TTC549 (cell line): ENCODE data around the gene PSG4.
"Not testable (repeated sequence)": the region's sequence is repeated elsewhere in the genome, so short reads cannot be mapped to it uniquely, and the experiment has no call there.

ENCODE experiments used
- FAIRE-seq: peaks from 2 replicates; lab custom pipeline; 2012; peaks lifted over from hg19 to GRCh38; lab: Jason Lieb, UNC

The PSG4 gene

DNA sequence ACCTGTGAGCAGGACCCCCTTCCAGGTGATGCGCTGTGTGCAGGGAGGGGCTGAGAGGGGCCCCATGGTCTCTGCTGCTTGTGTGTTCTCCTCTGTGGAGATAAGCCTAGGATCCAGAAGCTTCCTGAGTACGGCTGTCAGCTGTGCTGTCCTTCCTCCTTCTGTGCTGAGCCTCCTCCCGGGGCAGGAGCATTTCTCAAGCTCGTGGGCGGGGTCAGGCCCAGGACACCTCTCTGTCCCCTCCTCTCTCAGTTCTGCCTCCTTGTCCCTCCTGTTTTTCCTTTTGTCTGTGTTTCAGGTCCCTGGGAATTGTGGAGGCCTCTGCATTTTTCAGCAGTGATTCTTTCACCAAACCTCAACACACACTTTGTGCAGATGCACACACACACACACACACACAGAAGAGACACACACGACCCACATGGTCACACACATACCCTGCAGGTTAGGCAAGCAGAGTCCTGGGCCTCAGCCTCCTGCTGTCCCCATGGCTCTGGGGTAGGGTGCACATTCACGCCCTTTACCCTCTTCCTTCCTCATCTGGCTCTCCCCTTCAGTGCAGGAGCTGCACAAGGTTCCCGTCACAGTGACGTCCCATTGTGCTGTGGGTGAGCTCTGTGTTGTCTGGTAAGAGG lies at the start of gene PSG4:
Gene PSG4, minus strand, starts transcription at position 168 of the 635 bp plus-strand sequence. Its CDS starts 102 bp downstream, at position 66.
- not testable (repeated sequence) for FAIRE-seq

DNA sequence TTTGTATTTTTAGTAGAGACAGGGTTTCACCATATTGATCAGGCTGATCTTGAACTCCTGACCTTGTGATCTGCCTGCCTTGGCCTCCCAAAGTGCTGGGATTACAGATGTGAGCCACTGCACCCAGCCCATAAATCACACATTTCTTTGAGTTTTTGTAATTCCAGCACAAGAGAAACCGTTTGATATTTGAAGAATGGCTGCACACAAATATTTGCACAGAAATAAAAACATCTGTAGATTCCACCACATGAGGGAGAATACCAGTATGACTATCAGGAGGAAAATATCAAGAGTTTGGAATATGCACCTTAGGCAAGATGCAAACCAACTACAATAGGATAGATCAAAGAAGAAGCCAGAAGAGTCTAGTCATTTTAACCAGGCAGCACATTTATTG lies 46.0 kb upstream of the PSG4 start:
- not testable (repeated sequence) for FAIRE-seq

GRCh38 chr19:43250296-43250695 lies 44.9 kb upstream of the PSG4 start:
- FAIRE-seq: not testable (repeated sequence)

GRCh38 chr19:43248635-43249002 lies 43.2 kb upstream of the PSG4 start:
- not testable (repeated sequence) for FAIRE-seq

GRCh38 chr19:43247243-43247880 lies 41.9 kb upstream of the PSG4 start:
- FAIRE-seq: not testable (repeated sequence)

- not testable (repeated sequence) for FAIRE-seq
Observed at GRCh38 chr19:43245848-43246247, 40.4 kb upstream of the PSG4 start.

GRCh38 chr19:43242211-43242610 lies 36.8 kb upstream of the PSG4 start:
- FAIRE-seq: not testable (repeated sequence)

DNA sequence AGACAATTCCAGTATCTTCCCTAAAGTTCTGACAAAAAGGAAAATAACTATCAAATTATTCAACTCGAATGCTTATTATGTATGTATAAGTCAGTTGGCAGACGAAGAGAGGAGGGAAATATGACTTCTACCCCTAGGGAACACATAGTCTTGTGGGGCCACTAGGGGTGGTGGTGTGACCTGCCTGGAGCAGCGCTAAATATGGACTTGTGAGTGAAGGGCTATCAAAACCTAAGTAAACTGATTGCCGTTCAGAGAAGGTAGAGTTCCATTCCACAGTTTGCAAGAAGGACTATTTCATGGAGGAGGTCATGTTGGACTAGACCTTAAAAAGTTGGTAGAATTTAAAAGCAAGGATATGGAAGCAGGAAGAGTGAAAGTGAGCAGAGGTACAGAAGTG lies 32.8 kb upstream of the PSG4 start:
- FAIRE-seq: not testable (repeated sequence)

- FAIRE-seq: not testable (repeated sequence)
Observed at GRCh38 chr19:43235686-43236085, 30.2 kb upstream of the PSG4 start.

DNA sequence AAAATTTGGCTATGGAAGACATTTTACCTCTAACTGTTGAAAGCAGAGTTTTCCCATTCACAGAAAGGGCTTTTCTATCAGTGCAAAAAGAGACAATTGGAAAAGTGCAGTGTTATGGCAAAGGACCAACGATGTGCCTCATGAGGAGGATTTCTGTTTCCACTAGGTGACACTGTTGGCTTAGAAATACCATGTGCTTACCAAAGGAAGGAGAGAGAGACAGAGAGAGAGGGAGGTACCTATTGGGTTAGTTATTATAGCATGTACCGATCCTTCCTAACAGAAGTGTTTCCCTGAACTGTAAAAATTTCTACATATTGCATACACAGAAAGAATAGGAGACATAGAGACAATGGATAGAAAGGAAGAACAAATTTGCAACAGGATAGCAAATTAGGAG lies 23.9 kb upstream of the PSG4 start:
- FAIRE-seq: no peak

DNA sequence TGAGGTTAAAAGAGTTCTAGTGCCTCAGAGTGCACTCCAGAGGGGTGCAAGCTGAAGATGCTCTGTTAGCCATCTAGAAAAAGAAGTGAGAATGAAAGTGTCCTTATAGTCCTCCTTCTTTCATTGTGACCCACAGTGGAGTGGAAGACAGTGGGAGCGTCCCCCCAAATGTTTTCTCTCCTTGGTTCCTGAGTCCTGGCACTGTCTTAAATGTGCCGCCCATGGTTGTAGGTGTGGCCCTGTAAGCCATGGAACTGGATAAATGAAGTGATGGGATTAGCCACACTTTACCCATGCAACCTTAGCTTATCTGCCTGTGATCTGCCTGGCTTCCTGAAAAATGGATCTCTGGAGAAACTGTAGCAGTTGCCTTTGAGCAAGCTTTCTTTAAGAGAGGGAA lies 23.3 kb upstream of the PSG4 start:
- not testable (repeated sequence) for FAIRE-seq

- FAIRE-seq: not testable (repeated sequence)
Observed at GRCh38 chr19:43226986-43227385, 21.5 kb upstream of the PSG4 start.

- no peak for FAIRE-seq
Observed at GRCh38 chr19:43224855-43225253, 19.4 kb upstream of the PSG4 start.

GRCh38 chr19:43224201-43224854 lies 18.9 kb upstream of the PSG4 start:
- not testable (repeated sequence) for FAIRE-seq

DNA sequence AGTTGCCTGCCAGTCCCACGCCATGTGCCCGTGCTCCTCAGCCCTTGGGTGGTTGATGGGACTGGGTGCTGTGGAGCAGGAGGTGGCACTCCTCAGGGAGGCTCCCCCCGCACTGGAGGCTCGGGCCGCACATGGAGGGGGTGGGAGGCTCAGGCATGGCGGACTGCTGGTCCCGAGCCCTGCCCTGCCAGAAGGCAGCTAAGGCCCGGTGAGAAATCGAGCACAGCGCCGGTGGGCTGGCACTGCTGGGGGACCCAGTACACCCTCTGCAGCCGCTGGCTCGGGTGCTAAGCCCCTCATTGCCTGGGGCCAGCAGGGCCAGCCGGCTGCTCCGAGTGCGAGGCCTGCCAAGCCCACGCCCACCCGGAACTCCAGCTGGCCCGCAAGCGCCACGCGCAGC lies 16.5 kb upstream of the PSG4 start:
- FAIRE-seq: not testable (repeated sequence)

DNA sequence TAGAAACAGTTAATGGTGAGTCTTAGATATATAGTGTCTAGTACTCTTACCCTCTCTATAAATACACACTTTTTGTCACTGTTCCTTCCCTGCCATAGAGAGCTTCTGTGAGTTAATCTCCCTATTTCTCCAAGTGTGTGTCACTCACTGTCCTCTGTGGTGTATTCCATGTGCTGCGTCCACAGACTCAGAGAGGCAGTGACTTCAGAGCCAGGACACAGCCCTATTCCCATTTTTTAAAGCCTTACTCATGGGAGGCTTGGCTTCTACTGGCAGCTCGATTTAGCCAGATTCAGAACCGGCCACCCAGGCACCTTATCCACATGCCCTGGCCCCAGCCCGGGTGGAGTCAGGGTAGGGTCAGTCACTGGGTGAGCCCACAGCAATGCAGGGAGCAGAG lies 13.7 kb upstream of the PSG4 start:
- not testable (repeated sequence) for FAIRE-seq

DNA sequence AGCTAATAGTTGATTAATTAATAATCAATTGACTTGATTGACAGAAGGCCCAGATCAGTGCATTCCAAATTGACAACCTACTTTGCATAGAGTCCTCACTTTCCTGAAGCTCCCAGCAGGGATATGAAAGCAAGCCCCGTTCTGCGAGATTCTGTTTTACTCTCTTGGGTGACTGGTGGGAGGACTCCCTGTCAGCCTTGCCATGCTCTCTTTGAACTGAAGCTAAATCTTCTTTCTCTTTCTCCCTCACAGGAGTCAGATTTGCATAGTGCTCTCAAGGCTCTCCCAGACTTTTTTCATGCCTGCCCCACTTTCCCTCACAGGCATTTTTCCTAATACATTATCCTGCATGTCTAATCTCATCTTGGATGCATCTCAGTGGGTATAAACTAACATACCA lies 10.4 kb upstream of the PSG4 start:
- FAIRE-seq: not testable (repeated sequence)

GRCh38 chr19:43207991-43208390 lies 2.6 kb upstream of the PSG4 start:
- FAIRE-seq: no peak

- not testable (repeated sequence) for FAIRE-seq
Observed at GRCh38 chr19:43207174-43207573, 1.7 kb upstream of the PSG4 start.

GRCh38 chr19:43203611-43204010 lies 1.8 kb downstream of the PSG4 start:
- not testable (repeated sequence) for FAIRE-seq

DNA sequence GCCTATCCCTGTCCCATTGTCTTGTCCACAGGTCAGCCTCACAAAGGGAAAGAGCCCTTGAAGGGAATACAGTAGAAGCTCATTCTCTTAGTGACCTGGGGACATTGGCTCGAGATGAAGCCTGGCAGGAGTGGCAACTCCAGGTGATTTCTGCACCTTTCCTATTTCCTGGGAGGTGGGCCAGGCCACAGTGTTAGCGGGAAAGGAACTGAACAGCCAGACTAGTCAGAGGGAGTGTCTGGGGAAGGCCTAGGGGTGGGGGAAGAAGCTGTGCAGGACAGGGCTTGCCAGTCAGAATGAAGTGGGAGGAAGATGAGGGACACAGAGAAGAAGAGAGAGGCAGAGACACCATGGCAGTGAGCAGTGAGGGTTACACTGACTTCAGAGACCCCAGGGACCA lies 3.5 kb downstream of the PSG4 start:
- not testable (repeated sequence) for FAIRE-seq

- not testable (repeated sequence) for FAIRE-seq
Observed at GRCh38 chr19:43201337-43201801, 4.1 kb downstream of the PSG4 start.

GRCh38 chr19:43198686-43199419 lies 6.6 kb downstream of the PSG4 start:
- FAIRE-seq: not testable (repeated sequence)
